Neural cell (in vitro differentiated cells): Measurements from ENCODE around the gene LRRC53. TPM values are rescaled to one million over a fixed set of nuclear protein-coding genes. Genes with fewer than 3 reads are reported as not detected.

ENCODE experiments used
- H2AFZ ChIP-seq: fragments of 200-600, 300-800 bp; sonication (generic), shearing (Covaris generic); 2 replicates; pipeline ENCODE4 v1.6.0; 2014; ENCODE audit warnings: low read depth, mild to moderate bottlenecking, antibody characterized with exemption, low read length, moderate library complexity
- H3F3A ChIP-seq: fragments of 200-600 bp; shearing (Covaris generic); 2 replicates; pipeline ENCODE4 v1.6.1; 2016; ENCODE audit warnings: mild to moderate bottlenecking, moderate library complexity, mixed read lengths, antibody characterized with exemption, low read length; ENCODE audit not compliant: insufficient read depth, poor library complexity, severe bottlenecking
- H3K27ac ChIP-seq: fragments of 200-600, 300-800 bp; sonication (generic), shearing (Covaris generic); 2 replicates; pipeline ENCODE4 v1.5.1; 2014; ENCODE audit warnings: mild to moderate bottlenecking, low read length, moderate library complexity
- H3K27me3 ChIP-seq: fragments of 300-800, 200-600 bp; sonication (generic), shearing (Covaris generic); 2 replicates; pipeline ENCODE4 v1.6.0; 2014; ENCODE audit warnings: mild to moderate bottlenecking, low read depth, low read length, moderate library complexity; ENCODE audit not compliant: insufficient read depth
- H3K36me3 ChIP-seq: fragments of 300-800, 200-600 bp; sonication (generic), shearing (Covaris generic); 2 replicates; pipeline ENCODE4 v1.5.1; 2014; ENCODE audit warnings: mild to moderate bottlenecking, antibody characterized with exemption, low read length, moderate library complexity; ENCODE audit not compliant: insufficient read depth
- H3K4me2 ChIP-seq: fragments of 300-800, 200-600 bp; sonication (generic), shearing (Covaris generic); 2 replicates; pipeline ENCODE4 v1.6.0; 2014; ENCODE audit warnings: mild to moderate bottlenecking, low read length
- H3K4me3 ChIP-seq: fragments of 300-800, 200-600 bp; sonication (generic), shearing (Covaris generic); 2 replicates; pipeline ENCODE4 v1.5.1; 2014; ENCODE audit warnings: mild to moderate bottlenecking, low read length, moderate library complexity
- H3K79me2 ChIP-seq: fragments of 200-600 bp; shearing (Covaris generic); replicated peaks from 2 replicates; pipeline ENCODE4 v1.6.0; 2014; ENCODE audit warnings: mild to moderate bottlenecking, low read length, moderate library complexity; ENCODE audit not compliant: insufficient read depth
- H3K9ac ChIP-seq: fragments of 300-800, 200-600 bp; sonication (generic), shearing (Covaris generic); 2 replicates; pipeline ENCODE4 v1.6.1; 2016; ENCODE audit warnings: mild to moderate bottlenecking, low read length, mixed read lengths
- H3K9me2 ChIP-seq: fragments of 200-600 bp; shearing (Covaris generic); 2 replicates; pipeline ENCODE4 v1.6.1; 2016; ENCODE audit warnings: mild to moderate bottlenecking, low read length, mixed read lengths; ENCODE audit not compliant: insufficient read depth
- H3K9me3 ChIP-seq: fragments of 200-600, 300-800 bp; sonication (generic), shearing (Covaris generic); 2 replicates; pipeline ENCODE4 v1.6.1; 2016; ENCODE audit warnings: mild to moderate bottlenecking, mixed run types, low read length, moderate library complexity, mixed read lengths
- H4K20me1 ChIP-seq: fragments of 200-600 bp; shearing (Covaris generic); 2 replicates; pipeline ENCODE4 v1.6.1; 2016; ENCODE audit warnings: mild to moderate bottlenecking, mixed run types; ENCODE audit not compliant: insufficient read depth
- CTCF ChIP-seq: fragments of 450-650 bp; IDR thresholded peaks from 2 replicates; pipeline ENCODE4 v1.5.1; 2014; ENCODE audit warnings: antibody characterized with exemption, mild to moderate bottlenecking, moderate library complexity; ENCODE audit not compliant: poor library complexity, severe bottlenecking
- EP300 ChIP-seq: fragments of 450-650 bp; conservative IDR thresholded peaks from 2 replicates; pipeline ENCODE4 v1.6.1; 2014; ENCODE audit warnings: antibody characterized with exemption, mild to moderate bottlenecking, moderate library complexity; ENCODE audit not compliant: poor library complexity, severe bottlenecking
- EZH2 ChIP-seq: fragments of 200-600, 300-800 bp; shearing (Covaris generic), sonication (generic); IDR thresholded peaks from 2 replicates; pipeline ENCODE4 v1.6.1; 2014; ENCODE audit warnings: antibody characterized with exemption, low read length, borderline replicate concordance, mild to moderate bottlenecking; ENCODE audit not compliant: insufficient read depth, poor library complexity, severe bottlenecking
- MXI1 ChIP-seq: fragments of 450-650 bp; conservative IDR thresholded peaks from 2 replicates; pipeline ENCODE4 v1.6.1; 2014; ENCODE audit warnings: antibody characterized with exemption, mild to moderate bottlenecking; ENCODE audit not compliant: poor library complexity, severe bottlenecking
- POLR2AphosphoS5 ChIP-seq: IDR thresholded peaks from 2 replicates; pipeline ENCODE4 v1.6.1; 2012
- SMC3 ChIP-seq: fragments of 450-650 bp; conservative IDR thresholded peaks from 2 replicates; pipeline ENCODE4 v1.6.1; 2014; ENCODE audit warnings: antibody characterized with exemption, mild to moderate bottlenecking, moderate library complexity; ENCODE audit not compliant: poor library complexity
- TAF1 ChIP-seq: IDR thresholded peaks from 2 replicates; pipeline ENCODE4 v1.6.1; 2012; ENCODE audit warnings: low read depth
- polyA minus RNA-seq: library from RNA; depleted of rRNA, polyadenylated mRNA; stranded (reverse); fragments of >200 nt; gene quantifications from 2 replicates; pipeline ENCODE4 v1.2.3, GENCODE V29; 2014
- polyA plus RNA-seq: library from polyadenylated mRNA; depleted of rRNA; stranded (reverse); fragments of >200 nt; gene quantifications from 2 replicates; pipeline ENCODE4 v1.2.3, GENCODE V29; 2014
- TF ChIP-seq, protein P1 (sequence below): IDR thresholded peaks from 2 replicates; pipeline ENCODE4 v1.6.1; 2012; ENCODE audit warnings: borderline replicate concordance

LRRC53 gene, protein sequence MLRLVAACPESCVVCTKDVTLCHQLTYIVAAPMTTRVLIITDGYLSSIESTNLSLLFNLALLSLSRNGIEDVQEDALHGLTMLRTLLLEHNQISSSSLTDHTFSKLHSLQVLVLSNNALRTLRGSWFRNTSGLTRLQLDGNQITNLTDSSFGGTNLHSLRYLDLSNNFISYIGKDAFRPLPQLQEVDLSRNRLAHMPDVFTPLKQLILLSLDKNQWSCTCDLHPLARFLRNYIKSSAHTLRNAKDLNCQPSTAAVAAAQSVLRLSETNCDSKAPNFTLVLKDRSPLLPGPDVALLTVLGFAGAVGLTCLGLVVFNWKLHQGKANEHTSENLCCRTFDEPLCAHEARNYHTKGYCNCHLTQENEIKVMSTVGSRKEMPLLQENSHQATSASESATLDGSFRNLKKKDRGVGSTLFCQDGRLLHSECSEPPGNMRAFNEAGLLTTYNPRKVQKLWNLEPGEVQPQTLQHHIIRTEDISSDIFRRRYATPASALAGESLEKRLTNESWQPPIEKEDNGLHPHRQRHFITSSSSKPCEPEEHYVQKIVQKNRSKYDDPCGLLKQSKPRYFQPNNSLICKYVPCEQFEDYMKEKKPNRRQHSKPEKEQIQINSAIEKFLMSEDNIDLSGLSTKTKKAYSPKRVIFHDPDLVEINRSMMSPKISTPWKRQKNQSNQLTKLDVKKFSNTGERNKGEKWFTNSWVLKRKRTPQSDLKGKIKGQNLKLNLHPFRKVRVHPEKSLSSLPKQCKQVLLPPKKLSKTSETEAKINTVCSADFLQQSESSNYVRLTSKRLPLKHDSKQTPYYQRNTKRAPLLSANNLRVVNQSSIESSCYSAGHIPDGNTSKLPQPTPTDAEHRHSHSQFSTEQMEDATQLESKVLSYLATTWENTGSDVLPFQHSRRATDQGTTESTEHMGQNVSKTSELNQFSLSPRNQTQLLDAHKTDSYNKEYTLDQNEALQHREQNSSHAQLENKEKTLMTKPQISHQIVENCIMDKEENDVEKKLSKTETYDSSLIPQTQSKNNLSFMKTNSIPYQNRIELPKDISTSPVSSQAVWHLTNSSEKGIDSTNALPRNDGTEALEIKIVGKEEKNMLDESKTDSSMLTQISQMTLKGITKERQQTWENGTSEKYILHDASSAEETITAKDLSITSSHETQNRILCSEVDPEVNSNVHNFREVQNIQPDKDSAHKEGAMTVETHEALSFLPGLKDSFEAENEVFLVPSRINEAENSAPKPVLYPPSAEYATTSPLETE
- not detected in 2 replicates for polyA plus RNA-seq
- polyA minus RNA-seq: not detected in 2 replicates

- Histone ChIP-seq H2AFZ (no peak within 1 kb of the TSS), H3K36me3 (no peaks in the 10 kb centered on the region), H4K20me1 (no peaks in the 10 kb centered on the region), H3K9ac (no peak within 1 kb of the TSS), H3K4me3 (no peak within 1 kb of the TSS), H3K27ac (no peak within 1 kb of the TSS), H3K9me3 (no peaks in the 10 kb centered on the region), H3F3A (peaks cover under 1% of the 10 kb centered on the region), H3K9me2 (no peaks in the 10 kb centered on the region), H3K4me2 (no peak within 1 kb of the TSS), H3K27me3 (no peaks in the 10 kb centered on the region), H3K79me2 (no peaks in the 10 kb centered on the region)
- no peak for TF ChIP-seq TAF1
- no peak for TF ChIP-seq CTCF
- no peak for TF ChIP-seq MXI1
- TF ChIP-seq EP300: no peak
- no peak for TF ChIP-seq SMC3
- no peak for TF ChIP-seq POLR2AphosphoS5
- TF ChIP-seq EZH2: no peak
- TF ChIP-seq, protein P1, sequence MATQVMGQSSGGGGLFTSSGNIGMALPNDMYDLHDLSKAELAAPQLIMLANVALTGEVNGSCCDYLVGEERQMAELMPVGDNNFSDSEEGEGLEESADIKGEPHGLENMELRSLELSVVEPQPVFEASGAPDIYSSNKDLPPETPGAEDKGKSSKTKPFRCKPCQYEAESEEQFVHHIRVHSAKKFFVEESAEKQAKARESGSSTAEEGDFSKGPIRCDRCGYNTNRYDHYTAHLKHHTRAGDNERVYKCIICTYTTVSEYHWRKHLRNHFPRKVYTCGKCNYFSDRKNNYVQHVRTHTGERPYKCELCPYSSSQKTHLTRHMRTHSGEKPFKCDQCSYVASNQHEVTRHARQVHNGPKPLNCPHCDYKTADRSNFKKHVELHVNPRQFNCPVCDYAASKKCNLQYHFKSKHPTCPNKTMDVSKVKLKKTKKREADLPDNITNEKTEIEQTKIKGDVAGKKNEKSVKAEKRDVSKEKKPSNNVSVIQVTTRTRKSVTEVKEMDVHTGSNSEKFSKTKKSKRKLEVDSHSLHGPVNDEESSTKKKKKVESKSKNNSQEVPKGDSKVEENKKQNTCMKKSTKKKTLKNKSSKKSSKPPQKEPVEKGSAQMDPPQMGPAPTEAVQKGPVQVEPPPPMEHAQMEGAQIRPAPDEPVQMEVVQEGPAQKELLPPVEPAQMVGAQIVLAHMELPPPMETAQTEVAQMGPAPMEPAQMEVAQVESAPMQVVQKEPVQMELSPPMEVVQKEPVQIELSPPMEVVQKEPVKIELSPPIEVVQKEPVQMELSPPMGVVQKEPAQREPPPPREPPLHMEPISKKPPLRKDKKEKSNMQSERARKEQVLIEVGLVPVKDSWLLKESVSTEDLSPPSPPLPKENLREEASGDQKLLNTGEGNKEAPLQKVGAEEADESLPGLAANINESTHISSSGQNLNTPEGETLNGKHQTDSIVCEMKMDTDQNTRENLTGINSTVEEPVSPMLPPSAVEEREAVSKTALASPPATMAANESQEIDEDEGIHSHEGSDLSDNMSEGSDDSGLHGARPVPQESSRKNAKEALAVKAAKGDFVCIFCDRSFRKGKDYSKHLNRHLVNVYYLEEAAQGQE: no peak
Observed at GRCh38 chr1:74512170-74512915, at the start of gene LRRC53. Gene LRRC53, minus strand, starts transcription at chr1:74512611. Its CDS starts 29,262 bp downstream, at chr1:74483349.
